ENCODE measurements around the gene CUL9.

DNA sequence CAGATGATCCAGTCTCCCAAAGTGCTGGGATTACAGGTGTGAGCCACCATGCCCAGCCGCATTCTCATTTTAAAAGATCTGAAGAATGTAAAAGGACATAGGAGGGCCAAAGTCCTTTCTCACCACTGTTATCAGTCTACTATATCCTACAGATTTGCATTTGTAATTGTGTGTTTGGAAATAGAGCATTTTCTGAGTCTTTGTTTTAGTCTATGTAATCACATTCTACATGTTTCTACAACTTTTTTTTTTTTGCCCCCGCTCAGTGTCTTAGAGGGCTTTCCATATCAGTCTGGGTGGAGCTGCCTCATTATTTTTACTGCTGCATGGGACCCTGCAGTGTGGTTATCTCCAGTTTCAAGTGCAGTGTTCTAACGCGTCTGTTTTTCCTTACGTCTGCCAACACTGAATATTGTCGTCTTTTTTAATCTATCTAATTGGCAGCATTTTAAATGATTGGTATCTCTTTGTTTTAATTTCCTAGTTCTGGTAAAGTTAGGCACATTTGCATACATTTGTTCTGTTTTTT, 7.8 kb downstream of the CUL9 start:
- TF ChIP-seq POLR2A (IDR thresholded peaks at IDR 0.05; ENCODE audit: low read length) (no peak), GATA1 (IDR thresholded peaks at IDR 0.05; ENCODE audit: low read depth, low read length) (no peak)

Measured in erythroblast (primary cell).